ENCODE data around the gene ATP1B1. TPM values are rescaled to one million over a fixed set of nuclear protein-coding genes. Genes with fewer than 3 reads are reported as not detected.

The ATP1B1 gene
- total RNA-seq, 1 donor from 2014 or later: 108 TPM

DNA sequence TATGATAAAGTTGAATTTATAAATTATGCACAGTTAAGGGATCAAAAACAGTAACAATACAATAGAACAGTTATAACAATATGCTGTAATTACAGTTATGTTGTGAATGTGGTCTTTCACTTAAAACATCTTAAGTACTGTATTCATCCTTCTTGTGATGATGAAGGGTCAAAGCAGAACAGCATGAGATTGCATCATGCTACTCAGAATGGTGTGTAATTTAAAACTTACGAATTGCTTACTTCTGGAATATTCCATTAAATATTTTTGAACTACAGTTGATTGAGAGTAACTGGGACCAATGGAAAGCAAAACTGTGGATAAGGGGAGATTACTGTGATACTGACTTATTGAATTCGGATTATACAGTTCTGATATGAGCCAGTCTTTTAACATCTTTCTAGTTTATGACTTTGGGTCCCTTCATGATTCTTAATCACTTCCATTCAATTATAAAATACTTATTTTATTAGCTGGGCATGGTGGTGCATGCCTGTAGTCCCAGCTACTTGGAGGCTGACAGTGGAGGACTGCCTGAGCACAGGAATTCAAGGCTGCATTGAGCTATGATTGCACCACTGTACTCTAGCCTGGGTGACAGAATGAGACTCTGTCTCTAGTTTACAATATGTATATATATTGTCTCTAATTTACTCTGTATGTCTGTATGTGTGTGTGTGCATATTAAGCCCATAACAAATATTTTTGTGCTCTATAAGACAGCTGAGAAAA is 43.2 kb downstream of the ATP1B1 start:
- Mint-ChIP-seq H3K9me3 (ENCODE audit: low read depth) (peaks cover 17% of the 10 kb centered on the region), H3K27ac (no peak overlapping the region), H3K4me3 (ENCODE audit: low read depth) (no peak overlapping the region), H3K27me3 (no peaks in the 10 kb centered on the region), H3K36me3 (ENCODE audit: insufficient read depth) (peaks cover 17% of the 10 kb centered on the region), H3K4me1 (ENCODE audit: low read depth) (peaks cover 29% of the 10 kb centered on the region)
- TF ChIP-seq, protein P1, sequence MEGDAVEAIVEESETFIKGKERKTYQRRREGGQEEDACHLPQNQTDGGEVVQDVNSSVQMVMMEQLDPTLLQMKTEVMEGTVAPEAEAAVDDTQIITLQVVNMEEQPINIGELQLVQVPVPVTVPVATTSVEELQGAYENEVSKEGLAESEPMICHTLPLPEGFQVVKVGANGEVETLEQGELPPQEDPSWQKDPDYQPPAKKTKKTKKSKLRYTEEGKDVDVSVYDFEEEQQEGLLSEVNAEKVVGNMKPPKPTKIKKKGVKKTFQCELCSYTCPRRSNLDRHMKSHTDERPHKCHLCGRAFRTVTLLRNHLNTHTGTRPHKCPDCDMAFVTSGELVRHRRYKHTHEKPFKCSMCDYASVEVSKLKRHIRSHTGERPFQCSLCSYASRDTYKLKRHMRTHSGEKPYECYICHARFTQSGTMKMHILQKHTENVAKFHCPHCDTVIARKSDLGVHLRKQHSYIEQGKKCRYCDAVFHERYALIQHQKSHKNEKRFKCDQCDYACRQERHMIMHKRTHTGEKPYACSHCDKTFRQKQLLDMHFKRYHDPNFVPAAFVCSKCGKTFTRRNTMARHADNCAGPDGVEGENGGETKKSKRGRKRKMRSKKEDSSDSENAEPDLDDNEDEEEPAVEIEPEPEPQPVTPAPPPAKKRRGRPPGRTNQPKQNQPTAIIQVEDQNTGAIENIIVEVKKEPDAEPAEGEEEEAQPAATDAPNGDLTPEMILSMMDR (IDR thresholded peaks at IDR 0.05; ENCODE audit: unreplicated experiment): no peak
- no peak for DNase-seq (ENCODE audit: low spot score, unreplicated experiment)

DNA sequence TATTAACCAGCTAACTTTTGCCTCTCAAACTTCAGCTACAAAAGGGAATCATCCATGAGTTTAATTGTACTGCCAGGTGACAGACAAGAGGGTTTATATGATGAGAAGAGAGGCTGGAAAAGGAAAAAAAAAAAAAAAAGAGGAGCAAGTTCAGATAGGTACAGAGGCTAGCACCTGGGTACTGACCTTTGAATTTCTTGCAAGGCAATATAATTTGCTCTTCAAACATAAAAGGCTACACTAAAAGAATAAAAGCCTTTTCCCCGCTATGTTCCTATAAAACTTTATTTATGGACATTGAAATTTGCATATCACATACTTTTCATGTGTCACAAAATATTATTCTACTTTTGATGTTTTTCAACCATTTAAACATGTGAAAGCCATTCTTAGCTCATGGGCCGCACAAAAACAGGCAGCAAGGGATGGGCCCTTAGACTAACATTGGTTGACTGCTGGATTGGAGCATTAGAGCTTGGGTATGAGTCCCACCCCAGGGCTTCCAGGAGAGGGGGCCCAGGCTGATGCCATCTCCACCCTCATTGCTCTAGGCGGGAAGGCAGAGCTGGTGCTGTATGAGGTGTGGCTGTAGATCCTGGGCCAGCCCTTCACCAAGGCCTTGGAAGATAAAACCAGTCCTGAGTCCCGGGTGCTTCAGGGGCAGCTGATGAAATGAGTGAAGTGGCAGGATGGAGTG is 44.3 kb downstream of the ATP1B1 start:
- no peak for DNase-seq (ENCODE audit: low spot score, unreplicated experiment)
- Mint-ChIP-seq H3K36me3 (ENCODE audit: insufficient read depth) (peaks cover 15% of the 10 kb centered on the region), H3K27ac (no peak overlapping the region), H3K4me1 (ENCODE audit: low read depth) (peaks cover 19% of the 10 kb centered on the region), H3K4me3 (ENCODE audit: low read depth) (no peak overlapping the region), H3K27me3 (no peaks in the 10 kb centered on the region), H3K9me3 (ENCODE audit: low read depth) (peaks cover 13% of the 10 kb centered on the region)
- TF ChIP-seq, protein P1 (IDR thresholded peaks at IDR 0.05; ENCODE audit: unreplicated experiment): no peak

DNA sequence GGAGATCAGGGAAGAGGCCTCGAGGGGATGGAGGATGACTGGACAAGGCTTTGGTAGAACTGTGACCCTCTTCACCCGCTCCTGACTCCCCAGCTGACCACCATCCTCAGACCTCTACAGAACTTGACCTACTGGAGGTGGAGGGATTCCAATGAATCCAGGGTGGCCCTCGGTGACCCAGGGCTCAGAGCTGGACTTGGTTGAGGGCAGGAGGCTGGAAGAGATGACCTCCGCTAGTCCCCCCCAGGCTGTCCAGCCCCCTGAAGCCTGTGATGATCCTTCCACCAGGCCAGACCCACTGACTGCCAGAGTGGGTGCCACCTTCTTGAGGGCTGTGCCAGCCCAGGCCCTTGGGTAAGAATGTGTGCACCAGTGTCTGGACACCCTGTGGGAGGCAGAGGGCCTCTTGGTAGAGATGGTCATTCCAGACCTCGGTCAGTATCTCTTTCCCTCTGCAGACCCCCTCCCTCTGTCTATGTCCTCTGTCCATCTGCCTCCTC is 44.9 kb downstream of the ATP1B1 start:
- H3K36me3 Mint-ChIP-seq (ENCODE audit: insufficient read depth): peaks cover 13% of the 10 kb centered on the region
- H3K27me3 Mint-ChIP-seq: no peaks in the 10 kb centered on the region
- H3K4me3 Mint-ChIP-seq (ENCODE audit: low read depth): no peak overlapping the region
- TF ChIP-seq, protein P1 (IDR thresholded peaks at IDR 0.05; ENCODE audit: unreplicated experiment): no peak
- no peak overlapping the region for H3K27ac Mint-ChIP-seq
- no peak for DNase-seq (ENCODE audit: low spot score, unreplicated experiment)
- peaks cover 10% of the 10 kb centered on the region for H3K9me3 Mint-ChIP-seq (ENCODE audit: low read depth)
- H3K4me1 Mint-ChIP-seq (ENCODE audit: low read depth): peaks cover 17% of the 10 kb centered on the region

DNA sequence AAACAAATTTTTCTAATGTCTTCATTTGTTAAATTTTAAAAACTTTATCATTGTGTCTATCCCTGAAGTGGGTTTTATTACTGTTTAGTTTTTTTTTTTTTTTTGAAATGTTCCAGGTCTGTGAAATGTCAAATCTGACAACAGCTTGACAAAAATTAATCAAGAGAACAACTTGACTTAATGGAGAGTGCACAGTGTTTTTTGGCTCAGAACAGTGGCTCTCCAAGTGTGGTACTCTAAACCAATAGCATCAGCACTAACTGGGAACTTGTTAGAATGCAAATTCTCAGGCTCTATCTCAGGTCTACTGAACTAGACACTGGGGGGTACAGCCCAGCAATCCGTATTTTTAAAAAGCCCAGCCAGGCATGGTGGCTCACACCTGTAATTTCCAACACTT is 49.2 kb downstream of the ATP1B1 start:
- Mint-ChIP-seq H3K36me3 (ENCODE audit: insufficient read depth) (peaks cover 2% of the 10 kb centered on the region), H3K4me1 (ENCODE audit: low read depth) (peaks cover 6% of the 10 kb centered on the region), H3K27me3 (no peaks in the 10 kb centered on the region), H3K27ac (no peak overlapping the region), H3K4me3 (ENCODE audit: low read depth) (no peak overlapping the region), H3K9me3 (ENCODE audit: low read depth) (no peaks in the 10 kb centered on the region)
- TF ChIP-seq, protein P1 (IDR thresholded peaks at IDR 0.05; ENCODE audit: unreplicated experiment): no peak
- DNase-seq (ENCODE audit: low spot score, unreplicated experiment): no peak

DNA sequence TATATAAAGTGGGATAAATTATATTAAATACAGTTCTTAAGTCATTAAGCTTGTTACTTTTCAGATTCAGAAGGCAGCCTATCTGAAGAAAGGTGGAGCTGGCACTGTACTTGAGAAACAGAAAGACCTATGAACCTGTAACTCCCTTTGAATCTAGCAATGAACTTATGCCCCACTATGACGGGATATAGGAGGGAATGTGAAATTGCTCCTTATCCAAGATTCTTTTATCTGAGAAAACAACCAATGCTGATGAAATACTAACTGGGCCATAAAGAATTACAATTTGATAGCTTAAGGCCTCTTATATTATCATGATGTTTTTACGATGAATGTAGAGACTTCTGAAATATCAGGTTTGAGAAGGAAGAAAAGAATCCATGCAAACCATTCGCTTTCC is 50.1 kb downstream of the ATP1B1 start:
- TF ChIP-seq, protein P1 (IDR thresholded peaks at IDR 0.05; ENCODE audit: unreplicated experiment): no peak
- H3K4me1 Mint-ChIP-seq (ENCODE audit: low read depth): peaks cover 6% of the 10 kb centered on the region
- no peak overlapping the region for H3K27ac Mint-ChIP-seq
- H3K4me3 Mint-ChIP-seq (ENCODE audit: low read depth): no peak overlapping the region
- peaks cover 2% of the 10 kb centered on the region for H3K36me3 Mint-ChIP-seq (ENCODE audit: insufficient read depth)
- H3K27me3 Mint-ChIP-seq: no peaks in the 10 kb centered on the region
- no peak for DNase-seq (ENCODE audit: low spot score, unreplicated experiment)
- no peaks in the 10 kb centered on the region for H3K9me3 Mint-ChIP-seq (ENCODE audit: low read depth)

Data from progenitor cell of endocrine pancreas (in vitro differentiated cells).